Stimulated activated memory B cell treated with anti-CD40 and anti-IgM and Interleukin-4, amounts not matched to agents 10 μg/mL and 1 μg/mL and 100 μg/mL, for 72 hours (primary cell): ENCODE results near the gene OR2Y1.
"Not testable (repeated sequence)": the region's sequence is repeated elsewhere in the genome, so short reads cannot be mapped to it uniquely, and the experiment has no call there.

Experiments
- ATAC-seq: fragments of 150-1000 bp; cut with Tn5 transposase; 2 replicates; pipeline ENCODE4 v1.10.0; 2021
- H3K27ac Mint-ChIP-seq: one replicate; pipeline ENCODE4 v1.8.0; 2022; ENCODE audit warnings: mild to moderate bottlenecking, mixed read lengths
- H3K27me3 Mint-ChIP-seq: one replicate; pipeline ENCODE4 v1.8.0; 2022; ENCODE audit warnings: mixed read lengths
- H3K36me3 Mint-ChIP-seq: one replicate; pipeline ENCODE4 v1.8.0; 2022; ENCODE audit warnings: mixed read lengths
- H3K4me1 Mint-ChIP-seq: one replicate; pipeline ENCODE4 v1.8.0; 2022; ENCODE audit warnings: mixed read lengths
- H3K4me3 Mint-ChIP-seq: one replicate; pipeline ENCODE4 v1.8.0; 2022; ENCODE audit warnings: mild to moderate bottlenecking, moderate library complexity, mixed read lengths
- H3K9me3 Mint-ChIP-seq: one replicate; pipeline ENCODE4 v1.8.0; 2022; ENCODE audit warnings: mixed read lengths

OR2Y1 gene

DNA sequence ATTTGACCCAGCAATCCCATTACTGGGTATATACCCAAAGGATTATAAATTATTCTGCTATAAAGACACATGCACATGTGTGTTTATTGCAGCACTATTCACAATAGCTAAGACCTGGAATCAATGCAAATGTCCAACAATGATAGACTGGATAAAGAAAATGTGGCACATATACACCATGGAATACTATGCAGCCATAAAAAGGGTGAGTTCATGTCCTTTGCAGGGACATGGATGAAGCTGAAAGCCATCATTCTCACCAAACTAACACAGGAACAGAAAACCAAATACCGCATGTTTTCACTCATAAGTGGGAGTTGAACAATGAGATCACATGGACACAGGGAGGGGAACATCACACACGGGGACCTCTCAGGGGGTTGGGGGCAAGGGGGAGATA lies 36.5 kb downstream of the OR2Y1 start:
- not testable (repeated sequence) for H3K4me3 Mint-ChIP-seq, H3K4me1 Mint-ChIP-seq, H3K27ac Mint-ChIP-seq, H3K36me3 Mint-ChIP-seq, ATAC-seq
- Mint-ChIP-seq H3K9me3 (peaks cover 16% of the 10 kb centered on the region), H3K27me3 (peaks cover 24% of the 10 kb centered on the region)

DNA sequence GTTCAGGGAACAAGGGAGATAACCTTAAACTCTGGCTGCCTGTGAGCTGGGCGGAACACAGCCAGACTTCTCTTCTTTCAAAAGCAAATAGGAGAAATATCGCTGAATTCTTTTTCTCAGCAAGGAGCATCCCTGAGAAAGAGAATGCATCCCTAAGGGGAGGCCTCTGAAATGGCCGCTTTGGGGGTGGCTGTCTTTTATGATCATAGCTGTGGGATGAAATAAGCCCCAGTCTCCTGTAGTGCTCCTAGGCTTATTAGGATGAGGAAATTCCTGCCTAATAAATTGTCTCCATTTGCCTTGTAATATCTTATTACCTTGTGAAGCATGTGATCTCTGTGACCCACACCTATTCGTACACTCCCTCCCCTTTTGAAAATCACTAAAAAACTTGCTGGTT lies 39.4 kb downstream of the OR2Y1 start:
- H3K36me3 Mint-ChIP-seq, H3K27ac Mint-ChIP-seq, ATAC-seq, H3K4me3 Mint-ChIP-seq, H3K4me1 Mint-ChIP-seq: not testable (repeated sequence)
- Mint-ChIP-seq H3K9me3 (peaks cover 14% of the 10 kb centered on the region), H3K27me3 (peaks cover 44% of the 10 kb centered on the region)

DNA sequence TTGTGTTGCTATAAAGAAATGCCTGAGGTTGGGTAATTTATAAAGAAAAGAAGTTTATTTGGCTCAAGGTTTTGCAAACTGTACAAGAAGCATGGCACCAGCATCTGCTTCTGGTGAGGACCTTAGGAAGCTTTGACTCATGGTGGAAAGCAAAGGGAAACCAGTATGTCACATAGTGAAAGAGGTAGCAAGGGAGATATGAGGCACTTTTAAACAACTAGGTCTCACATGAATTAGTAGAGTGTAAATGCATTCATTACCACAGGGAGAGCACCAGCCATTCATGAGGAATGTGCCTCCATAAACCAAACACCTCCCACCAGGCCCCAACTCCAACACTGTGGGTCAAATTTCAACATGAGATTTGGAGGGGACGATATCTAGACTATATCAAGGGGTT lies 40.8 kb downstream of the OR2Y1 start:
- Mint-ChIP-seq H3K27me3 (peaks cover 44% of the 10 kb centered on the region), H3K4me1 (no peaks in the 10 kb centered on the region), H3K36me3 (no peaks in the 10 kb centered on the region), H3K9me3 (peaks cover 14% of the 10 kb centered on the region), H3K27ac (no peak overlapping the region), H3K4me3 (no peak overlapping the region)
- no peak for ATAC-seq

DNA sequence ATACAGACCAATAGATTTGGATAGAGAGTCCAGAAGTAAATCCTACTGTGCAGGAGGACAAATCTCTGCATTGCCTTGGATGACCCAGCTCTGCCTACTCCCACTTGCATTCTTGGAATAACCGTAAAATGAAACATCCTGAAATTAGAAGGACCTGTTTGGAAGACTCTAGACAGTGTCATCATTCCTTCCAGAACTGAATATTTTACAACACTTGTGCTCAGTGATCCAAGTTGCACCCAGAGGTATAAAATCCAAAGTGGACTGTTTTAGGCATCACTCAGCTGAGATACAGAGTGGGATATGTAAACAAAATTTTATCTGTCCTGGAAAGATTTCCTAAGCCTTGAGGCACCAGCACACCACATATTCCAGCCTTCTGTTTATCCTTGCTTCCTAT lies 43.7 kb downstream of the OR2Y1 start:
- Mint-ChIP-seq H3K27me3 (peaks cover 64% of the 10 kb centered on the region), H3K27ac (no peak overlapping the region), H3K4me1 (no peaks in the 10 kb centered on the region), H3K9me3 (peaks cover 8% of the 10 kb centered on the region), H3K4me3 (no peak overlapping the region), H3K36me3 (no peaks in the 10 kb centered on the region)
- ATAC-seq: no peak

DNA sequence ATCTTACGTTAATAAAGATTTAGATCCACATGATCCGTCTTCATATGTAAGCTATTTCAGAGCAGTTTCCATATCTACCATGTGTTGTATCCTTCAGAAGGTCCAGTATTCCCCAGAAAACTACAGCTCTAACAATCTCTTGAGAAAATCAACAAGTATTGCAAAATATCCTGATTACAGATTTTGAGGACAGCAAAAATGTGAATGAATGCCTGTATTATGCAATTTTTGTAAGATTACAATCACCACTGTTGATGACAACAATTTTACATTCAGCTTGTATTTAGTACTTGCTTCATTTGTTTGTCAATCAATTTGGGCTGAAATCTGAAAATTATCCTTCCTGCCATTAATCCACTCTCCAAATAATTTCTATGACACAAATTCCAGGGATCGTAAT lies 47.4 kb downstream of the OR2Y1 start:
- H3K27ac Mint-ChIP-seq: no peak overlapping the region
- H3K27me3 Mint-ChIP-seq: peaks cover 53% of the 10 kb centered on the region
- no peak for ATAC-seq
- H3K4me1 Mint-ChIP-seq: no peaks in the 10 kb centered on the region
- H3K9me3 Mint-ChIP-seq: no peaks in the 10 kb centered on the region
- H3K36me3 Mint-ChIP-seq: no peaks in the 10 kb centered on the region
- H3K4me3 Mint-ChIP-seq: no peak overlapping the region

DNA sequence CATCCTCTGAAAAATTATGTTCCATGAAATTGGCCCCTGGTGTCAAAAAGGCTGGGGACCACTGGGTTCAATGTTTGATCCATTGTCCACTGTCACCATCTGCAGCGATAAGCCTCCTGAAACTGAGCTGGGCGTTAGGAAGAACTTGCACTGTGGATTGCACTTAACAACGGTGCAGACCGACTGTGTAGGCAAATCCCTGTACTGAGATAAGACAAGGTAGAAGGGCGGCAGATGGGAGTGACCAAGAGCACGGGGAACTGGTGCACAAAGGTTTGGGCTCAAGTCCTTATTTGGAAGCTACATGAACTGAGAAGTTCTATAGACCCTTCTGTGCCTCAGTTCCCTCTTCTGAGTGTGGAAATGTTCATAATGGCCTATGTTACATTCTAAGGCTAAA lies 48.8 kb downstream of the OR2Y1 start:
- H3K4me1 Mint-ChIP-seq: no peaks in the 10 kb centered on the region
- peaks cover 50% of the 10 kb centered on the region for H3K27me3 Mint-ChIP-seq
- ATAC-seq: no peak
- no peak overlapping the region for H3K27ac Mint-ChIP-seq
- H3K4me3 Mint-ChIP-seq: no peak overlapping the region
- no peaks in the 10 kb centered on the region for H3K9me3 Mint-ChIP-seq
- no peaks in the 10 kb centered on the region for H3K36me3 Mint-ChIP-seq

DNA sequence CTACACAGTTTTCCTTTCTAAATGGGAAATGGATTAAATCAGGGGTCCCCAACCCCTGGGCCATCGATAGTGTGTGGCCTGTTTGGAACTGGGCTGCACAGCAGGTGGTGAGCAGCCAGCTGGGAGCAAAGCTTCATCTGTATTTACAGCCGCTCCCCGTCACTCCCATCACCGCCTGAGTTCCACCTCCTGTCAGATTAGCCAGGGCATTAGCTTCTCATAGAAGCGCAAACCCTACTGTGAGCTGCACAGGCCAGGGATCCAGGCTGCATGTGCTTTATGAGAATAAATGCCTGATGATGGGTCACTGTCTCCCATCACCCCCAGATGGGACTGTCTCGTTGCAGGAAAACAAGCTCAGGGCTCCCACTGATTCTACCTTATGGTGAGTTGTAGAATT lies 49.3 kb downstream of the OR2Y1 start:
- no peaks in the 10 kb centered on the region for H3K4me1 Mint-ChIP-seq
- H3K27ac Mint-ChIP-seq: no peak overlapping the region
- H3K4me3 Mint-ChIP-seq: no peak overlapping the region
- no peaks in the 10 kb centered on the region for H3K36me3 Mint-ChIP-seq
- H3K9me3 Mint-ChIP-seq: no peaks in the 10 kb centered on the region
- ATAC-seq: no peak
- H3K27me3 Mint-ChIP-seq: peaks cover 50% of the 10 kb centered on the region

DNA sequence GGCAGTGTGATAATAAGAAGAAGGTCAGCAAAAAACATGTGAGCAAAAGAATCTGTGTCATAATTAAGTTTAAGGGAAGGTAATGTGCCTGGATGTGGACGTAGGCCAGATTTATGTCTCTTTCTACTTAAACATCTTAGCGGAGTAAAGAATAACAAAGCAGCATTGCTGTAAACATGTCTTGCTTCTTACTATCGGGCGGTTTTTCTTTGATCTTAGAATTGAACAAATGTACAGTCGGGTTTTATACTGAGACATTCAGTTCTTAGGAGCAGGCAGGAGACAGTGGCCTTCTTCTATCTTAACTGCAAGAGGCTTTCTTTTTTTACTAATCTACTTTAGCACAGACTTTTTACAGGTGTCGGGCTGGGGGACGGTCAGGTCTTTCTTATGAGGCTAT lies 50.1 kb downstream of the OR2Y1 start:
- Mint-ChIP-seq H3K4me1 (no peaks in the 10 kb centered on the region), H3K36me3 (no peaks in the 10 kb centered on the region), H3K27ac (no peak overlapping the region), H3K4me3 (no peak overlapping the region), H3K27me3 (peaks cover 56% of the 10 kb centered on the region), H3K9me3 (no peaks in the 10 kb centered on the region)
- ATAC-seq: no peak
